Vagina (tissue), 2 donors: ENCODE measurements around the gene SQOR.

ENCODE experiments used
- POLR2AphosphoS5 ChIP-seq, 2 donors: sonication (generic); formaldehyde crosslinking; IDR thresholded peaks; one replicate each; pipeline ENCODE4 v1.9.0; 2017; ENCODE audit warnings: antibody characterized with exemption in 2 of 2, mild to moderate bottlenecking in 2 of 2, low read depth in 1 of 2; ENCODE audit not compliant: insufficient read depth in 1 of 2
- TF ChIP-seq, protein P1 (sequence below), 3 experiments: fragments of 450-650 bp in 2 of 3; fragments of 200-600 bp in 1 of 3; sonication (generic) in 1 of 3; IDR thresholded peaks; one replicate each; pipeline ENCODE4 v1.5.1; 2017 to 2019; ENCODE audit warnings: antibody characterized with exemption in 3 of 3, mild to moderate bottlenecking in 2 of 3, moderate library complexity in 2 of 3

DNA sequence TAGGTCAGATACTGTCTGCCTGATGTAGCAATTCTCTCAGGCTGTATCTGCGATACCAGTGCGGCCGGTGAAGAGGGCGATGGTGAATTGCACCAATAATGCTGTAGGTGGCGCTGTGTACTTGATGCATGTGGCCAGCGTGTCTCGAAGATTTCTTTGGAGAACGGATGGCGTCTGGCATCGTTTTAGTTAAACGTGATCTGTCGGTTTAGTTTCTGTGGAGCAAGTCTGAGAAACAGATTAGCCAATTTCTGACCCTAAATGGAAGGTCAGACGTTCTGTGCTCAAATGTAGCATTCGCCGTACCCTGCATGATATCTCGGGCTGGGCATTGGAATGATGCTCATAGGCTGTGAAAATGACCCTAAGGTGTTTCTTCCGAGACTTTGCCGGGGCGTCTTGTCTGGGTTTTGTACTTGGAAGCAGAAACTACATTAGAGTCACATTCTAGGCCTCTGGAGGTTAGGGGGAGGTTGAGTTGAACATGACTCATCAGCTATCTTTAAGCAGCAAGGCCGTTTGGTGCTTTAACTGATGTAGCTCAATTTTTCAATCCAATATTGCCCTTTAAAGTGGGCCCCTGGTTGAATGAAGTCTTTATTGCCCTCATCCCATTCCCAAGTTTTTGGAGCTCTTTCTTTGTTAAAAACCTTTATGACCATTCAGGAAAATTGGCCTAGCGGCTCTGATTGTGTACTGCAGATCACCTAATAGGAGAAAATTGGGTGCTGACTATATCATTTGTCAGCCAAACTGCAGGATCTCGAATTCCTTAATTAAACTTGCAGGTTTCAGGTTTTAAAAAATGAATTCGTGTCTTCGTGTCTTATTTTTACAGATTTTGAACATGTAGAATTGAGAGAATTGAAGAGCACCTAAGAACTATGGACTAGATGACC lies 80.0 kb downstream of the SQOR start:
- TF ChIP-seq, protein P1, sequence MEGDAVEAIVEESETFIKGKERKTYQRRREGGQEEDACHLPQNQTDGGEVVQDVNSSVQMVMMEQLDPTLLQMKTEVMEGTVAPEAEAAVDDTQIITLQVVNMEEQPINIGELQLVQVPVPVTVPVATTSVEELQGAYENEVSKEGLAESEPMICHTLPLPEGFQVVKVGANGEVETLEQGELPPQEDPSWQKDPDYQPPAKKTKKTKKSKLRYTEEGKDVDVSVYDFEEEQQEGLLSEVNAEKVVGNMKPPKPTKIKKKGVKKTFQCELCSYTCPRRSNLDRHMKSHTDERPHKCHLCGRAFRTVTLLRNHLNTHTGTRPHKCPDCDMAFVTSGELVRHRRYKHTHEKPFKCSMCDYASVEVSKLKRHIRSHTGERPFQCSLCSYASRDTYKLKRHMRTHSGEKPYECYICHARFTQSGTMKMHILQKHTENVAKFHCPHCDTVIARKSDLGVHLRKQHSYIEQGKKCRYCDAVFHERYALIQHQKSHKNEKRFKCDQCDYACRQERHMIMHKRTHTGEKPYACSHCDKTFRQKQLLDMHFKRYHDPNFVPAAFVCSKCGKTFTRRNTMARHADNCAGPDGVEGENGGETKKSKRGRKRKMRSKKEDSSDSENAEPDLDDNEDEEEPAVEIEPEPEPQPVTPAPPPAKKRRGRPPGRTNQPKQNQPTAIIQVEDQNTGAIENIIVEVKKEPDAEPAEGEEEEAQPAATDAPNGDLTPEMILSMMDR (IDR thresholded peaks at IDR 0.05) = peak in 2 of 3 experiments; percentile 44 to 60
- TF ChIP-seq POLR2AphosphoS5 (IDR thresholded peaks at IDR 0.05; ENCODE audit: insufficient read depth in 1 of 2, low read depth in 1 of 2) = no peak
